GM18909 (cell line): ENCODE measurements around the gene MTCH2.
"Not testable (repeated sequence)": the region's sequence is repeated elsewhere in the genome, so short reads cannot be mapped to it uniquely, and the experiment has no call there.

Experiments used
- ATAC-seq: cut with Tn5 transposase; IDR thresholded peaks from one replicate; pipeline ENCODE4 v1.9.1; 2021; ENCODE audit warnings: mild to moderate bottlenecking; ENCODE audit not compliant: unreplicated experiment, poor library complexity

The MTCH2 gene

GRCh38 chr11:47641600-47642098, 710 bp downstream of the MTCH2 start:
- ATAC-seq: no peak

GRCh38 chr11:47640506-47640905, 1.9 kb downstream of the MTCH2 start:
- not testable (repeated sequence) for ATAC-seq

GRCh38 chr11:47636331-47636730, 6.0 kb downstream of the MTCH2 start:
- ATAC-seq: not testable (repeated sequence)

- ATAC-seq: no peak
These were observed 10.9 kb downstream of the MTCH2 start for GRCh38 chr11:47631473-47631872.

GRCh38 chr11:47628026-47628425, 14.3 kb downstream of the MTCH2 start:
- no peak for ATAC-seq

- ATAC-seq: no peak
These were observed 16.1 kb downstream of the MTCH2 start for GRCh38 chr11:47626234-47626633.

- ATAC-seq: no peak
These were observed 21.5 kb downstream of the MTCH2 start for GRCh38 chr11:47620836-47621378.

- ATAC-seq: no peak
These were observed 24.9 kb downstream of the MTCH2 start for GRCh38 chr11:47617417-47617809.

GRCh38 chr11:47616726-47617416, 25.5 kb downstream of the MTCH2 start:
- no peak for ATAC-seq

GRCh38 chr11:47615249-47615648, 27.1 kb downstream of the MTCH2 start:
- ATAC-seq: no peak

- ATAC-seq: peak; percentile 83
These were observed 31.0 kb downstream of the MTCH2 start for GRCh38 chr11:47611348-47611794.

- no peak for ATAC-seq
These were observed 32.7 kb downstream of the MTCH2 start for GRCh38 chr11:47609675-47610074.

- no peak for ATAC-seq
These were observed 35.0 kb downstream of the MTCH2 start for GRCh38 chr11:47607380-47607779.

GRCh38 chr11:47606731-47607130, 35.6 kb downstream of the MTCH2 start:
- ATAC-seq: no peak

GRCh38 chr11:47605921-47606320, 36.4 kb downstream of the MTCH2 start:
- ATAC-seq: no peak

GRCh38 chr11:47603295-47603694, 39.1 kb downstream of the MTCH2 start:
- no peak for ATAC-seq

GRCh38 chr11:47599902-47600301, 42.5 kb downstream of the MTCH2 start:
- no peak for ATAC-seq

GRCh38 chr11:47595967-47596366, 46.4 kb downstream of the MTCH2 start:
- no peak for ATAC-seq

- ATAC-seq: no peak
These were observed 47.3 kb downstream of the MTCH2 start for GRCh38 chr11:47595029-47595428.

GRCh38 chr11:47593934-47594855, 48.2 kb downstream of the MTCH2 start, which contains the start of gene C1QTNF4:
Gene C1QTNF4 (minus strand): TSS chr11:47594411. CDS start chr11:47590810, 3,601 bp downstream.
- no peak for ATAC-seq

GRCh38 chr11:47593492-47593933, 48.8 kb downstream of the MTCH2 start:
- no peak for ATAC-seq
